HG03378 (cell line): Measurements from ENCODE around the gene UGT1A4.

Experiments used
- ATAC-seq: cut with Tn5 transposase; IDR thresholded peaks from one replicate; pipeline ENCODE4 v1.9.1; 2021; ENCODE audit warnings: mild to moderate bottlenecking, moderate library complexity; ENCODE audit not compliant: unreplicated experiment

Gene UGT1A4

DNA sequence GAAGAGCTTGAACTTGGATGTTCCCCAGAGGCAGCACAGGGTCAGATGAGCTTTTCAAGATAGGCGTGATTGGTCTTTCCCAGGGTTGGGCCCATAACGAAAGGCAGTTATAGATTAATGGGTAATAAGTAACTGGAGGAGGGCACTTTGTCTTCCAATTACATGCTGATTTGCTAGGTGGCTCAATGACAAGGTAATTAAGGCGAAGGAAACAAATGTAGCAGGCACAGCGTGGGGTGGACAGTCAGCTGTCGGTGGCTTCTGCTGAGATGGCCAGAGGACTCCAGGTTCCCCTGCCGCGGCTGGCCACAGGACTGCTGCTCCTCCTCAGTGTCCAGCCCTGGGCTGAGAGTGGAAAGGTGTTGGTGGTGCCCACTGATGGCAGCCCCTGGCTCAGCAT lies at the start of gene UGT1A4:
TSS of gene UGT1A4 (plus strand) at position 185 of the 400 bp plus-strand sequence. CDS start at position 270, 85 bp downstream.
- no peak for ATAC-seq

DNA sequence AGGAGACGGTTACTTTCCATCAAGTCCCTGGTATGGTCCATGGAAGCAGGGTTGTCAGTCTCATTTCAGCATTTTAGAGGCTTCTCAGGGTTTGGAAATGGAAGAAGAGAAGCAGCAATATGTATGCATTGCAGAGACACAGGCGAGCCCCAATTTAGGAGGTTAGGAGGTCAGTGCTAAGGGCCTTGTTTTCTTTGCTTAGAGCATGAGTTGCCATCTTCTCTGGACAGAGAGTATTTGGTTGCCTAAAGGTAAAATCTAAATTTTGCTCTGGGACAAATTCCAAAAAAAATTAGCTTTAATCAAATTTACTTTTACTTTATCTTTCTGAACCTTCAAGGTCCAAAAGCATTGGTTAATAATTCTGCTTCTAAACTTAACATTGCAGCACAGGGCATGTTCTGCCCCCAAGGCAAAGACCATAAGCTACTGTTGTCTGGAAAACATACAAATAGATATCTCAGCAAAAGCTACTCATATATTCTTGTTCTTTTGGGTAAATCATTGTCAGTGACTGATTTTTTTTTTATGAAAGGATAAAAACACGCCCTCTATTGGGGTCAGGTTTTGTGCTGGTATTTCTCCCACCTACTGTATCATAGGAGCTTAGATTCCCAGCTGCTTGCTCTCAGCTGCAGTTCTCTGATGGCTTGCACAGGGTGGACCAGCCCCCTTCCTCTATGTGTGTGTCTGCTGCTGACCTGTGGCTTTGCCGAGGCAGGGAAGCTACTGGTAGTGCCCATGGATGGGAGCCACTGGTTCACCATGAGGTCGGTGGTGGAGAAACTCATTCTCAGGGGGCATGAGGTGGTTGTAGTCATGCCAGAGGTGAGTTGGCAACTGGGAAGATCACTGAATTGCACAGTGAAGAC lies 47.0 kb upstream of the UGT1A4 start, which contains the start of gene UGT1A9:
TSS of gene UGT1A9 (plus strand) at position 609 of the 872 bp plus-strand sequence. CDS start at position 646, 37 bp downstream.
- no peak for ATAC-seq

DNA sequence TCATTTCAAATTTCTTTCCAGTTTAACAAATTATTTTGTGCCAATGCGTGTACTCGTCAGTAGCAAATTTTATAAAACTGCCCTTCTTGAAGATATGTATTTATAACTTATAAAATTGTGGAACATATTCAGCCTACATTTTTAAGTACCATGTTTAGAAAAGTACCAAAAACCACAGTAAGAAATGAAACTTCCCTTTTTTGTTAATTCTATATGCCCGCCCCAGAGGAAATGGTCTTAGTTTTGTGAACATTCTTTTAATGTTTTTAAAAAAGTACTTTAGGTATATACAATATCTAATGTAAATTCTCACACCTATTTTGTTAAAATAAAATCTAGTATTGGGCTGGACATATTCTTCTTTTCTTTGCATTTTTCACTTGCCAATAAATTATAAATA lies 45.6 kb upstream of the UGT1A4 start:
- no peak for ATAC-seq

DNA sequence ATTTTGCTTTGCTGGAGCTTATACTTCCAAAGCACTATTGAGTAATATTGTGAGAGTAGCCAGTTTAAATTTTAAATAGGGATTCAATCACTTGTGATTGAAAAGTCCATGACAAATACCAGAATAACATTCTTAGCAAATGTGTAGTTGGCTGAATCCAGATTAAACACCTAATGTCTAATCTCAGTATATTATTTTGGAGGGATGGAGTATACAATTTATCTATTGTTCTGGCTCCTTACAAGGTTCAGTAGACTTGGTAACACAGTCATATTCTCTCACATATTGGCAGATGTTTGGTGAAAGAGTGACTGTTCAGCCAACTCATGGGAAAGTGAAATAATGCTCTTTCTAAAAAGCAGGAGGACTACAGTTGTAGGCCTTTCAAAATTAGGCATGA lies 44.6 kb upstream of the UGT1A4 start:
- no peak for ATAC-seq

DNA sequence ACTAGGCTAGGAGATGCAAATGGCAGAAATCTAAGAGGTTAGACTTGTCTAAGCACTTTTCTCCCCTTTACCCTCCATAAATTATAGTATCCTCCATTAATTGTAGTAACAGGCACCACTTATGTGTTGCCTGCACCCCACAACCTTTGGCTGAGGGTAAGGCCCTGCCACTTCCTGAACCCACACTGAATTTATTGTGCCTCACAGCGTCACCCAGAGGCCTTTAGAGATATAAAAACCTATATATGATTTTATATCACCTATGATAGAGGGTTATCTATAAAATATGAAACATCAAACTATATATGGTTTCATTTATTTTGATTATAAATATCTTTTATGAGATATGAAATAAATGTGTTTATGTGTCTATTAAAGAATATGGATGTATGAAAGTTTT lies 44.2 kb upstream of the UGT1A4 start:
- ATAC-seq = no peak

DNA sequence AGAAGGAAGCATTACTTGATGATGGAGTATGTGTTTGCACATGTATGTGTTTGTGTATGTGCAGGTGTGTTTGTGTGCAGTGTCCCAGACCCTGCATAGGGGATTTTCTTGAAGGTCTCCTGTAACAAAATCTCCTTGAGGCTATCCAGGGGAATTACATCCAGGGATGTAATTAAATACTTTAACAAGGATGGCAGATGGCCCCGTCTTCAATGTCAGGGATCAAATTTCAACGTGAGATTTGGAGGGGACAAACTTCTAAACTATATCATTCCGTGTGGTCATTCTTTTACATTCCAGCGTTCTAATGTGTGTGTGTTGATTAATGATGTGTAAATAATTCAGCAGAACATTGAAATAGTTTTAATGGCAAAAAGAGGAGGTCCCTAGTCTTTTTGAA lies 43.5 kb upstream of the UGT1A4 start:
- no peak for ATAC-seq

DNA sequence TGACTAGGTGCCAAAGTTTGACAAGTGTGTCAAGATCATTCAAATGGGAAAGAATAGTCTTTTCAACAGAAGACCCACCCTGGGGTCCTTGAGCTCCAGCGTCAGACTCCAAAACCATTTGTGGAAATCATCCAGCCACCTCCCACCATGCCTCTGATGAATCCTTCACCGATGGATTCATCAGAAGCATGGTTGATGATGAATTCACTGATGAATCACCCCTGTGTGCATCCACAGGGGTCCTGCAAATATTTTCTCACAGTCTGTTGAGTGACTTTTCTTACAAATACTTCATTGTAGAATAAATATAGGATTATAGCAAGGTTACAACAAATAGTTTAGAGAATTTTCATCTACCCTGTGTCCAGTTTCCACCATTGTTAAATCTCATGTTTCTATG lies 42.5 kb upstream of the UGT1A4 start:
- ATAC-seq = no peak

DNA sequence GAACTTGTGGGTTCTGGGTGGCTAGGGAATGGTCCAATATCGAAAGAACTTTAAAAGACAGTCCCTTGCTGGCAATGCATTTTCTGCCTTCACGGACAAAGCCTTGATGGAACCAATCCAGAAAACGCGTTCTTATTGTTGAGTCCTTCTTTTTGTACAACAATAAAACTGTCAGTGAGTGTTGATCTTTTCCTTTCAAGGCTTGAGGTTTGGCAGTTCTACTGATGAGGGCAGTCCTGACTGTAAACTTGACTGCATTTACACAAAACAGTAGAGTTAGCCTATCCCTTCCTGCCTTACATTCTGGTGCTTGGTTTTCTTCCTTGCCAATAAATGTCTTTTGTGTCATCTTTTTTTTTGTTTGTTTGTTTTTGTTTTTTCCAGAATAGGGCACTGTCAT lies 39.3 kb upstream of the UGT1A4 start:
- ATAC-seq = no peak

DNA sequence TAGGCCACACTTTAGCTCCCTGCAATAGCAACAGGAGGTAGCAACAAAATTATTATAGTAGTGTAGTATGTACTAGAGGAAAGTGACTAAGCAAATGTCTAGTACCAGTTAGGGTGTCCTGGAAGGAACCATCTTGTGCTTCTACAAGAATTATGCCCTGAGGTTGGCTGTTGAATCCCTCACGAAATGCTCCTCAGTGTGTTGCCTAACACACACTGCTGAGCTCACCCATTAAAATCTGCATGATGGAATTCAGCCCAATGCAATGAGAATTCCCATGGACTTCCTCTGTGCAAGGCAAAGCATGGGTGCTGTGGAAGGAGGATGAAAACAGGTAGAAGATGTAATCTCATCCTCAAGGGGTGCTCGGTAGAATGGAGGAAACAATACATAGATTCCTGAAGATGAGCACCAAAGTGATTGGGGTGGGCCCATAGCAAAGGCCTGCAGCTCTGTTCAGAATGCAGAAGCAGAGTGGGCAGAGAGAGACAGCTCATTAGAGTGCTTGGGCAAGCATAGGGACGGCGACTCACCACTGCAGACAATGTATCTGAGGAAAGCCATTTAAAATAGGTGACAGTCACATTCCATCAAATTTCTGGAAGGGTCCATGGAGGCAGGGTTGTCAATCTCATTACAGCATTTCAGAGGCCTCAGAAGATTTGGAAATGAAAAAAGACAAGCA lies 38.0 kb upstream of the UGT1A4 start:
- ATAC-seq = no peak

DNA sequence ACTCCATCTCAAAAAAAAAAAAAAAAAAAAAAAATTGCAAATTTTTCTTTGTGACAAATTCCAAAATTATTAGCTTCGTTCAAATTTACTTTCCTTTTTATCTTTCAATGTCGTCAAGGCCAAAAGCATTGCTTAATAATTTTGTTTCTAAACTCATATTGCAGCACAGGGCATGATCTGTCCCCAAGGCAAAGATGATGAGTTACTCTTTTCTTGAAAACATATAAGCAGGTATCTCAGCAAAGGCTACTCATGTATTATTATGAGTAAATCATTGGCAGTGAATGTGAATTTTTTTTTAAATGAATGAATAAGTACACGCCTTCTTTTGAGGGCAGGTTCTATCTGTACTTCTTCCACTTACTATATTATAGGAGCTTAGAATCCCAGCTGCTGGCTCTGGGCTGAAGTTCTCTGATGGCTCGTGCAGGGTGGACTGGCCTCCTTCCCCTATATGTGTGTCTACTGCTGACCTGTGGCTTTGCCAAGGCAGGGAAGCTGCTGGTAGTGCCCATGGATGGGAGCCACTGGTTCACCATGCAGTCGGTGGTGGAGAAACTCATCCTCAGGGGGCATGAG lies 36.9 kb upstream of the UGT1A4 start, which contains the start of gene UGT1A7:
TSS of gene UGT1A7 (plus strand) at position 381 of the 579 bp plus-strand sequence. CDS start at position 418, 37 bp downstream.
- ATAC-seq = no peak

DNA sequence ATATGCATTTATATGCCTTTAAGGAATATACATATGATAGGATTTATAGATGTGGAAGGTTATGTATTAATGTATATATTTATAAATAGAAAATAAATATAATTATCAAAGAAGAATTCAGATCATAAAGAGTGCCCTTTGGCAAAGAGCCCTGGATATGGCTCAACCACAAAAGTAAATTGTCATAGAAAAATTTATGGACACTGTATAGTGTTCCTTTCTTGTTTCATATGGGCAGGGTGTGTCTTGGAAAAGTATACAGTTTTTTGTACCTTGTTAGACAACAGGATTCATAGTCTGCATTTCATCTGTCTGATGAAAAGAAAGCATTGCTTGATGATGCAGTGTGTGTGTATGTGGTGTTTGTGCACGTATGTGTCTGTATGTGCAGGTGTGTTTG lies 33.9 kb upstream of the UGT1A4 start:
- no peak for ATAC-seq

DNA sequence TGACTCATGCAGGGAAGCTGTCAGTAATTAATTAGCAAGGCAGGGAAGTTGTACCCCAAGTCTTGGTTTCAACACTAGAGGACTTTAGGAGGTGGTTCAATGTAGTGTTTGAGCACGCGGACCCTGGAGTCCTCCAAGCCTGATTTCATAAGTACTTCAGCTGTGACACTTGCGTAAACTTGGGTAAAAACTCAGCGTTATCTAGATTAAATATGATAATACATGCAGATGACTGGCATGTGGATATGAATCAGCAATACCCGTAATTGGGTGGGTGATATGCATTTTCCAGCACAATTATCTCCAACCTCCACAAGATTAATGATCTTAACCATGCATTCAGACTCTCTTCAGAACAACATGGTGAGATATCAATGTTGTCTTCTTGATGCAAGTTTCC lies 31.6 kb upstream of the UGT1A4 start:
- no peak for ATAC-seq

DNA sequence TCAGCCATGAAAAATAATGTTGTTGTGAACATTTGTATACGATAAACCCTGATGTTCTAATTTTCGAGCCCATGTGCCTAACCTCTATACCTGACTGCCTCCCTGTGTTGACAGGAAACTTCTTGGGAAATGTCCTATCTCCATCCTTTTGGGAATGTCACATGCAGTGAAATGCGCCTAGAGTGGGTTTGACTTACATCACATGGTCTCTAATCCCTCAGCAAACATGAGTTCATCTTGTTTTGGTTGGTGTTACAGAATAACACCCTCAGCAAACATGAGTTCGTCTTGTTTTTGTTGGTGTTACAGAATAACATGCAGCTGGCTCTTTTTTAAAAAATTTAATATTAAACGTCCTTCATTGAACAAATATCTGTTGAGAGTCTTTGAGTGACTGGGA lies 30.2 kb upstream of the UGT1A4 start:
- ATAC-seq = no peak

DNA sequence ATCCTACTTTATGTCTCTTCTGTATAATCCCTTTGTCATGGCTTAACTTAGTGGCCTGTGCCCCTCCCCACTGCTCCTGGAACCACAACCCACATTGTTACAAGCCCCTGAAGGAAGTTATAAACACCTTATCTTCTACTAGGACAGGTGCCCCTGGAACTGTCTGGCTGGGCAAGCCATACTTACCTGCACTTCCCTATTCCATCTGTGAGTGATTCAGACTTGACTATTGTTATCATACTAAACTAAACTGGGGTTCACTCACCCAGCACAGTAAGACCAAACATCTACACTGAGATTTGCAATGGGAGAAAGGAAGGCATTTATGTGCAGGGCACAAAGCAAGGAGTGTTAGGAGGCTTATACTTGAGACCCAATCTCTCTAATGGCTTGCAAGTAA lies 29.5 kb upstream of the UGT1A4 start:
- no peak for ATAC-seq

DNA sequence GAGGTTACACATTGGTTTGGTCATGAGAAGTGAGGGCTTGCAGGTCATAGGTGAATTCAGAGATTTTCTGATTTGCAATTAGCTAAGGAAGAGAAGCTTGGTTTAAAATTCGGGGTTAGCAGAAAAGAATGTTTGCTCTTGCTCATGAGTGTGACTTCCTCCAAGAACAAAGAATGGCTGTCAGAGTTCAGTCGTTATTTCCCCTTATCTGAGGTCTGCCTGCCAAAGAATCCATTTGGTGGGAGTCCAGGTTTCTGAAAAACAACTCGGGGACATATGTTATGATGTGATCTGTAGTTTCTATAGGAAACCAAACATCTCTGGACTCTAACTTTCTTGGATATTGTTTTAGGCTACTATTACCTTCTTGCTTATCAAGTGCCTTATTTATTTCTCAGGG lies 29.0 kb upstream of the UGT1A4 start:
- ATAC-seq = no peak

DNA sequence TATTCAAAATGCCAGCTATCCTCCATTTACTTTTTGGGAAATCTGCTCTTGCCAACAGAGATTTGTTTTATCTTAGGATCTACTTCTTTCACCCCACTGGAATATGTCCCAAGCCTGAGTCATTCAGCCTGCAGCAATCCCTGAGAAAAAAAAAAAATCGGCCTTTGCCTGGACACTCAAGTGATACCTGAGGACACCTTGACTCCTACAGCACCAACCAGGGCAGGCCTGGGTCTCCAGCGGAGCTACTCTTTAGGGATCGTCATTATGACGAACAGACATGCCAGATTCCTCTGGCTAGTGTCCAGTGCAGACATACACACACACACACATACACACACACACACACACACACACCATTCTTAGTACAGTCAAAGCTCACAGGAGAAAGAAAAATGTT lies 28.1 kb upstream of the UGT1A4 start:
- no peak for ATAC-seq

DNA sequence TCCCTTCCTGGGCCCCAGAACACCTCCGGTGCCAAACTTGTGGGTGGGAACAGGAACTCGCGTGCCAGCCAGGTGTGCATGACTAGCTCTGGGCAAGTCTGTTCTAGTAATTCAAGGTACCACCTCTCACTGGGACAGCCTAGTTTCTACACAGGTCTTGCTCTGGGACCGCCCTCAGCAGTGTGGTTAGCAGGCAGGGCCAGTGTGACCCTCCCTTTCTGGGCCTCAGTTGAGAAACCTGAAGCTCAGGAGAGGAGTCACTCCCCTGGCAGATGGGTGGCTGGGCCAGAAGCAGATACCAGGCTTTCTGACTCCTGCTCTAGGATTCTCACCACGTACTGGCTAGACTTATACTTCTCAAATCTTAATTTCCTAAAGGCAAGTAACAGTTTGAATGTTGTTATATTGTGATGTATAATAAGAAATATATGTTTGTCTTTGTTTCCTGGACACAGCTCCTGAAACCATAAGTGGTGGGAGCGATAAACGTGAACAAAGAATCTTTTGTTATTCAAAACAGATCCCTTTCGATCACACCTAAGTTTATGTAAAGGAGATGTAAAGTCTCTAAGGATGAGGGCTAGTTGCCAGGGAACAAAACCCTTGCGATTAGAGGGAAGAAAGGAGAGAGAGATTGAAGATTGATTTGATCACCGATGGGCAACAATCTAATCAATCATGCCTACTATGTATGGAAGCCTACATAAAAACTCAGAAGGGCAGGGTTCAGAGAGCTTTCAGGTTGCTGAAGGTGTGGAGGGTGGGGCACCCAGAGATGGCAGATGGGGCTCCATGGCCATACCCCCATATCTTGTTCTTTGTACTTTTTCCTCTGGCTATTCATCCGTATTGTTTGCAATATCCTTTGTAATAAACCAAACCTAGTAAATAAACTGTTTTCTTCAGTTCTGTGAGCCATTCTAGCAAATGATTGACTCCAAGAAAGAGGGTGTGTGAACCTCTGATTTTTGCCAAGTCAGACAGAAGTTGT lies 26.8 kb upstream of the UGT1A4 start:
- ATAC-seq = no peak

DNA sequence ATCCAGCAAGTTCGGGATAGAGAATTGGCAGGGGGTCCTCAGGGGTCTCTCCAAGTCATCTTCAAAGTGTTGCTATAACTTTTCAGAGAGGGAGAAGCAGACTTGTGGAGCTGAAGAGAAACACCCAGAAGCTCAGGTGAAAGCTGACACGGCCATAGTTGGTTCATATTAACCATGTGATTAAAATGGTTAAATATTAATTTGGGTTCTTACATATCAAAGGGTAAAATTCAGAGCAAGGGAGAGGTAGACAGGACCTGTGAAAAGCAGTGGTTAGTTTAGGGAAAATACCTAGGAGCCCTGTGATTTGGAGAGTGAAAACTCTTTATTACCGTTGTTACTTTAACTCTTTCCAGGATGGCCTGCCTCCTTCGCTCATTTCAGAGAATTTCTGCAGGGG lies 25.9 kb upstream of the UGT1A4 start, which contains the start of gene UGT1A6:
TSS of gene UGT1A6 (plus strand) at position 243 of the 400 bp plus-strand sequence. CDS start at position 358, 115 bp downstream.
- no peak for ATAC-seq

DNA sequence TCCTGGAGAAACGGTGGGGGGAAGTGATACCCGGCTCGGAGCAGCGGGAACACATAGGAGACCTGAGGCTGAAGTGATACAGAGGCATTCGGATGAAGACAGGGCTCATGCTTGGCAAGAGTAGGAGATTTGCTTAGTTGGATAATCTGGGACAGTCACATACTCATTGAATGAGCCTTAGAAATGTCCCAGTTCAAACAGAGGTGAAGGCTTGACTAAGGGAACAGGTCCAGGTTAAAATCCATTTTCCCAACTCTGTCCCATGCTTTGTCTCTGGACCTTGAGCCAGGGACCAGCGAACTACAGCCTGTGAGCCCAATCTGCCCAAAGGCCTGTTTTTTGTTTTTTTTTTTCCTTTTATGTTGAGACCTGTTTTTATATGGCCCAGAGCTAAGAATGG lies 24.6 kb upstream of the UGT1A4 start:
- ATAC-seq = no peak

DNA sequence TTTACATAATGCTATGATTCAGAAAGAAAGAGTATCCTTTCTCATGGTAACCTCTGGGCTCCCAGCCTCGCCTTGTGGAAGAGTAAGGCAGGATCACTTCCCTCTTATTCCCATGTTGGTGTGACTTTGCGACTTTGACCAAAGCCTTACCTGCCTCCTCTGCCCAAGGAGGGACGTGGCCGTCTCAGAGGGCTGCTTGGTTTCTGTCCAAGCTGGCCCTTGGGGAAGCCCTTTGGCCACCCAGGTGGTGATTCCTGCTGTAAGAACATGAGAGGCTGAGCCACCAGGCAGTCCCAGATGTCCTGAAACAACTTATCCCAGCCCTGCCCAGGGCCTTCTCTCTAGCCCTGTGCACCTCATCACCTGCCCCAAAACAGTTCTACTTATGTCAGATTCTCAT lies 19.8 kb upstream of the UGT1A4 start:
- ATAC-seq = no peak
